Osteoblast (primary cell): Measurements from ENCODE around the gene ARHGEF2. TPM values are rescaled to one million over a fixed set of nuclear protein-coding genes. Genes with fewer than 3 reads are reported as not detected.

Experiments used
- DNase-seq: peaks from one replicate; pipeline ENCODE4 v3.0.0; 2011; ENCODE audit warnings: low spot score, mixed read lengths; ENCODE audit not compliant: insufficient read length; ENCODE audit errors: missing footprints
- H2AFZ ChIP-seq: 2 replicates; pipeline ENCODE4 v1.6.0; 2011; ENCODE audit warnings: mild to moderate bottlenecking, low read length
- H3K27ac ChIP-seq: 2 replicates; pipeline ENCODE4 v1.5.1; 2011; ENCODE audit warnings: mild to moderate bottlenecking, low read depth, low read length, moderate library complexity
- H3K27me3 ChIP-seq: 2 replicates; pipeline ENCODE4 v1.6.0; 2012; ENCODE audit warnings: mild to moderate bottlenecking, control low read depth, inconsistent platforms, low read length, moderate library complexity; ENCODE audit not compliant: insufficient read depth
- H3K36me3 ChIP-seq: 2 replicates; pipeline ENCODE4 v1.5.1; 2011; ENCODE audit warnings: mild to moderate bottlenecking, low read length, control low read depth, moderate library complexity; ENCODE audit not compliant: insufficient read depth
- H3K4me1 ChIP-seq: 2 replicates; pipeline ENCODE4 v1.5.1; 2011; ENCODE audit warnings: mild to moderate bottlenecking, low read length, control low read depth, moderate library complexity; ENCODE audit not compliant: insufficient read depth
- H3K4me2 ChIP-seq: 2 replicates; pipeline ENCODE4 v1.6.0; 2011; ENCODE audit warnings: mild to moderate bottlenecking, low read length; ENCODE audit not compliant: insufficient read depth
- H3K4me3 ChIP-seq: fragments of 200-600 bp; sonication (generic); 3 replicates; pipeline ENCODE4 v1.5.1; 2012; ENCODE audit warnings: mild to moderate bottlenecking, low read length, inconsistent platforms; ENCODE audit not compliant: insufficient read depth
- H3K79me2 ChIP-seq: 2 replicates; pipeline ENCODE4 v1.6.0; 2012; ENCODE audit warnings: mild to moderate bottlenecking, low read length, control low read depth, inconsistent platforms; ENCODE audit not compliant: insufficient read depth
- H3K9me3 ChIP-seq: 2 replicates; pipeline ENCODE4 v1.5.1; 2011; ENCODE audit warnings: low read depth, low read length, control low read depth
- H4K20me1 ChIP-seq: 2 replicates; pipeline ENCODE4 v1.6.0; 2012; ENCODE audit warnings: mild to moderate bottlenecking, low read length, control low read depth; ENCODE audit not compliant: insufficient read depth
- CTCF ChIP-seq: IDR thresholded peaks from 2 replicates; pipeline ENCODE4 v1.5.1; 2011; ENCODE audit warnings: mild to moderate bottlenecking, low read depth, low read length, moderate library complexity; ENCODE audit errors: extremely low read depth
- total RNA-seq: library from RNA; depleted of rRNA; stranded (reverse); fragments of >200 nt; gene quantifications from 2 replicates; pipeline ENCODE4 v1.2.3, GENCODE V29; 2012

ARHGEF2 gene
- total RNA-seq, 1 donor = 183 TPM

GRCh38 chr1:155947741-155948140 lies 30.6 kb downstream of the ARHGEF2 start:
- H3K4me3 ChIP-seq = no peak overlapping the region
- H3K79me2 ChIP-seq = no peaks in the 10 kb centered on the region
- H3K36me3 ChIP-seq = peaks cover 59% of the 10 kb centered on the region
- H3K9me3 ChIP-seq = no peaks in the 10 kb centered on the region
- H3K27me3 ChIP-seq = no peaks in the 10 kb centered on the region
- H3K4me1 ChIP-seq = no peaks in the 10 kb centered on the region
- H2AFZ ChIP-seq = no peak overlapping the region
- H4K20me1 ChIP-seq = peaks cover 18% of the 10 kb centered on the region
- no peak for TF ChIP-seq CTCF
- peak; percentile 78 for DNase-seq
- no peak overlapping the region for H3K4me2 ChIP-seq
- H3K27ac ChIP-seq = no peak overlapping the region

GRCh38 chr1:155947292-155947691 lies 31.1 kb downstream of the ARHGEF2 start:
- H3K4me3 ChIP-seq = no peak overlapping the region
- DNase-seq = no peak
- no peak for TF ChIP-seq CTCF
- no peak overlapping the region for H2AFZ ChIP-seq
- peaks cover 55% of the 10 kb centered on the region for H3K36me3 ChIP-seq
- H3K9me3 ChIP-seq = no peaks in the 10 kb centered on the region
- H3K79me2 ChIP-seq = no peaks in the 10 kb centered on the region
- H3K4me2 ChIP-seq = no peak overlapping the region
- H4K20me1 ChIP-seq = peaks cover 18% of the 10 kb centered on the region
- no peak overlapping the region for H3K27ac ChIP-seq
- H3K4me1 ChIP-seq = no peaks in the 10 kb centered on the region
- no peaks in the 10 kb centered on the region for H3K27me3 ChIP-seq

- no peaks in the 10 kb centered on the region for H3K79me2 ChIP-seq
- H3K4me2 ChIP-seq = no peak overlapping the region
- no peak for TF ChIP-seq CTCF
- peaks cover 15% of the 10 kb centered on the region for H4K20me1 ChIP-seq
- H2AFZ ChIP-seq = no peak overlapping the region
- DNase-seq = no peak
- no peak overlapping the region for H3K4me3 ChIP-seq
- H3K27ac ChIP-seq = no peak overlapping the region
- H3K9me3 ChIP-seq = no peaks in the 10 kb centered on the region
- peaks cover 49% of the 10 kb centered on the region for H3K36me3 ChIP-seq
- H3K4me1 ChIP-seq = peaks cover 1% of the 10 kb centered on the region
- no peaks in the 10 kb centered on the region for H3K27me3 ChIP-seq
Observed at GRCh38 chr1:155946633-155947219, 31.6 kb downstream of the ARHGEF2 start.

DNA sequence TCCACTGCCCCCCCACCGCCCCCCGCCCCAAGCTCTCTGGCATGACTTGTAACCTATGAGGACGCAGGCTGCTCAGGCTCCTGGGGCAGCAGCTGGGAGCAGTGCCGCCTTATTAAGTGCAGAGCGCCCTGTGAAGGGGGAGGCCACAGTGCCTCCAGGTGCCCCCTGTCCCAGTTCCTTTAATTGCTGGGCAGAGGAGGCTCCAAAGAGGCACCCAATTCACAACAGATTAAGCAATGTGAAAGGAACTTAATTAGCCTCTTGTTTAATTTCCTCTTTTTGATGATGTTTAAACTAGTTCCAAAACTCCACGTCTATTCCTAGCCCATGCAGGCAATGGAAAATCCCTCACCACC lies 33.9 kb downstream of the ARHGEF2 start:
- no peak overlapping the region for H3K27ac ChIP-seq

More for the DNA sequence above, 33.9 kb downstream of the ARHGEF2 start:
- H4K20me1 ChIP-seq = peaks cover 8% of the 10 kb centered on the region
- no peak overlapping the region for H3K4me3 ChIP-seq
- no peaks in the 10 kb centered on the region for H3K9me3 ChIP-seq
- H3K4me1 ChIP-seq = peaks cover 16% of the 10 kb centered on the region
- H3K27me3 ChIP-seq = no peaks in the 10 kb centered on the region
- no peak overlapping the region for H2AFZ ChIP-seq
- DNase-seq = no peak
- H3K79me2 ChIP-seq = no peaks in the 10 kb centered on the region
- H3K4me2 ChIP-seq = no peak overlapping the region
- H3K36me3 ChIP-seq = peaks cover 30% of the 10 kb centered on the region
- no peak for TF ChIP-seq CTCF
